RWPE2 (cell line): ENCODE results near the gene RABIF.

Source experiments
- ATAC-seq: fragments of 200-7000 bp; cut with Tn5 transposase; 3 replicates; pipeline ENCODE4 v1.9.1; 2021; ENCODE audit warnings: low read depth
- DNase-seq: peaks from one replicate; pipeline ENCODE4 v3.0.0-alpha.2; 2020; ENCODE audit warnings: low spot score
- H3K27ac ChIP-seq: fragments of 450-650 bp; 2 replicates; pipeline ENCODE4 v1.5.1; 2017; ENCODE audit warnings: mild to moderate bottlenecking; ENCODE audit not compliant: poor library complexity, severe bottlenecking
- H3K27me3 ChIP-seq: fragments of 250-450 bp; sonication (Bioruptor Pico); 2 replicates; pipeline ENCODE4 v1.5.1; 2021; ENCODE audit warnings: mild to moderate bottlenecking, moderate library complexity; ENCODE audit not compliant: insufficient read depth, poor library complexity, severe bottlenecking
- H3K36me3 ChIP-seq: fragments of 250-450 bp; sonication (Bioruptor Pico); 2 replicates; pipeline ENCODE4 v1.5.1; 2020; ENCODE audit warnings: low read depth, mild to moderate bottlenecking, moderate library complexity
- H3K4me1 ChIP-seq: fragments of 250-450 bp; sonication (Bioruptor Pico); 2 replicates; pipeline ENCODE4 v1.5.1; 2021; ENCODE audit warnings: mild to moderate bottlenecking, moderate library complexity; ENCODE audit not compliant: insufficient read depth, poor library complexity, severe bottlenecking
- H3K4me3 ChIP-seq: fragments of 250-450 bp; sonication (Bioruptor Pico); 2 replicates; pipeline ENCODE4 v1.5.1; 2021; ENCODE audit warnings: mild to moderate bottlenecking, moderate library complexity; ENCODE audit not compliant: severe bottlenecking
- H3K9me3 ChIP-seq: fragments of 250-450 bp; sonication (Bioruptor Pico); 2 replicates; pipeline ENCODE4 v1.5.1; 2021; ENCODE audit warnings: mild to moderate bottlenecking, moderate library complexity; ENCODE audit not compliant: severe bottlenecking
- TF ChIP-seq, protein P1 (sequence below): fragments of 450-650 bp; IDR thresholded peaks from one replicate; pipeline ENCODE4 v1.5.1; 2017; ENCODE audit warnings: mild to moderate bottlenecking, moderate library complexity; ENCODE audit not compliant: poor library complexity, severe bottlenecking

Gene RABIF

DNA sequence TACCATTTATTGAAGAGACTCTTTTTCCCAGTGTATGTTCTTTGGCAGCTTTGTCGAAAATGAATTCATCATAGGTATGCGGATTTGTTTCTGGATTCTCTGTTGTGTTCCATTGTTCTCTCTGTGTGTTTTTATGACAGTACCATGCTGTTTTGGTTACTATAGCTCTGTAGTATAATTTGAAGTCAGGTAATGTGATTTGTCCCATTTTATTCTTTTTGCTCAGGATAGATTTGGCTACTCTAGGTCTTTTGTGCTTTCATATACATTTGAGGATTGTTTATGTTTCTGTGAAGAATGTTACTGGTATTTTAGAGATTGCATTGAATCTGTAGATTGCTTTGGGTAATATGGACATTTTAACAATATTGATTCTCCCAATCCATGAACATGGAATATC, 43.5 kb upstream of the RABIF start:
- no peaks in the 10 kb centered on the region for H3K36me3 ChIP-seq
- TF ChIP-seq, protein P1, sequence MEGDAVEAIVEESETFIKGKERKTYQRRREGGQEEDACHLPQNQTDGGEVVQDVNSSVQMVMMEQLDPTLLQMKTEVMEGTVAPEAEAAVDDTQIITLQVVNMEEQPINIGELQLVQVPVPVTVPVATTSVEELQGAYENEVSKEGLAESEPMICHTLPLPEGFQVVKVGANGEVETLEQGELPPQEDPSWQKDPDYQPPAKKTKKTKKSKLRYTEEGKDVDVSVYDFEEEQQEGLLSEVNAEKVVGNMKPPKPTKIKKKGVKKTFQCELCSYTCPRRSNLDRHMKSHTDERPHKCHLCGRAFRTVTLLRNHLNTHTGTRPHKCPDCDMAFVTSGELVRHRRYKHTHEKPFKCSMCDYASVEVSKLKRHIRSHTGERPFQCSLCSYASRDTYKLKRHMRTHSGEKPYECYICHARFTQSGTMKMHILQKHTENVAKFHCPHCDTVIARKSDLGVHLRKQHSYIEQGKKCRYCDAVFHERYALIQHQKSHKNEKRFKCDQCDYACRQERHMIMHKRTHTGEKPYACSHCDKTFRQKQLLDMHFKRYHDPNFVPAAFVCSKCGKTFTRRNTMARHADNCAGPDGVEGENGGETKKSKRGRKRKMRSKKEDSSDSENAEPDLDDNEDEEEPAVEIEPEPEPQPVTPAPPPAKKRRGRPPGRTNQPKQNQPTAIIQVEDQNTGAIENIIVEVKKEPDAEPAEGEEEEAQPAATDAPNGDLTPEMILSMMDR: no peak
- no peak overlapping the region for H3K4me3 ChIP-seq
- H3K27ac ChIP-seq: no peak overlapping the region
- no peaks in the 10 kb centered on the region for H3K9me3 ChIP-seq
- DNase-seq (no peak), ATAC-seq (no peak)
- no peaks in the 10 kb centered on the region for H3K27me3 ChIP-seq
- no peaks in the 10 kb centered on the region for H3K4me1 ChIP-seq

DNA sequence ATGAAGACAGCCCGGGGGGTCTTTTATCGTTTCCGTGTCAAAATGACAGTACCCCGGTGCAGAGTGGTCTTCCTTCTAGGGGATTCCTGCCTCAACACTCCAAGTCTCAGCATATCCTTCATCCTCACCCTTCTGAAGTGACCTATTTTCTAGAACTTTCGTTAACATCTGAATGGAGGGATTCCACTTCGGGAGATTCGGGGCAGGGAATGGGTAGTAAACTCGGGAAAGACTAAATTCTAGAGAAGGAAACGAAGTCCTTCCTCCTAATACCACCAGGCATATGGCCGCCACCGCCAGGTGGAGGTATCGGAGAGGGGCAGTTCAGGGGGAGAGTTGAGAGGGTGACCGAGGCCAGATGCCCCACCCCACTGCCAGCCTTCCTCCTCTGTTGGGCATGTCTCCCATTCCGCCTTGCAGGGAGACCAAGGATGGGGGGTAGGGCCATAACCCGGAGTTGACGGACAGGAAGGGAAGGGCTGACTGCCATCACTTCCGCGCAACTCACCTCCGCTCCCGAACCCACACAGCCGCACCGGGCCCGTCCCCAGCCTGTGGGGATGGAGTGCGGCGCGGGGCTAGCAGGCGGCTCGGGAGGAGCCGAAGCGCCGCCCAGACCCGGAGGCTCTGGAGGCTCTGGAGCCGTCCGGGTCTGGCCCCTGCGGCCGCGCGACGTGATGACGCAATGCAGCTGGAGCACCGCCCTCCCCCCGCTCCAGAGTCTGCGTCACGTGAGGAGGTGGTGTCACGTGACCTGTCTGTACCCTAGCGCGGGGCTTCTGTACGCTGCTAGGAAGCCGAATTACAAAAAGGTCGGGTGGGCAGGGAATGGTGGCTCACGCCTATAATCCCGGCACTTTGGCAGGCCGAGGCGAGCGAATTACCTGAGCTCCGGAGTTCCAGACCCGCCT, 37.9 kb upstream of the RABIF start, which contains the start of gene KLHL12:
Gene KLHL12, minus strand, starts transcription at position 654 of the 911 bp plus-strand sequence. CDS start 2,072 bp downstream, outside the sequence.
- DNase-seq: peak; percentile 94
- Histone ChIP-seq H3K36me3 (peaks cover 28% of the 10 kb centered on the region), H3K9me3 (no peaks in the 10 kb centered on the region), H3K27ac (peak within 1 kb of the TSS; percentile 75), H3K4me1 (peaks cover 13% of the 10 kb centered on the region), H3K4me3 (peak within 1 kb of the TSS; percentile 86), H3K27me3 (no peaks in the 10 kb centered on the region)
- TF ChIP-seq, protein P1: peak; percentile 75
- peak; percentile 97 for ATAC-seq

DNA sequence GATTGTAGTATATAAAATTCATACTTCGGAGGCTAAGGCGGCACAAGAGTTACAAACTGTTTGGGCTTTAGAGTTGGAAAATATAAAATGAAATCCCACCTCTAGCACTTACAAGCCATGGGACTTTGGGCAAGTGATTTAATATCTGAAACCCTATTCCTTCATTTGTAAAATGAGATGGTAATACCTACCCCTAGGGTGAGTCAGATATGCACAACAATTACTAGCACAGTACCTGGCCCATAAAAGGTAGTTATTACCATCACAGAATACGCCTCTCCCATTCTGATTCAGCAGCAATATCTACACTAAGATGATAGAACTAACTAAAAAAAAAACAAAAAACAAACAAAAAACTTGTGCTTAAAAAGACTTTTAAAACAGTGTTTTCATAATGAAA, 34.6 kb upstream of the RABIF start:
- Histone ChIP-seq H3K9me3 (no peaks in the 10 kb centered on the region), H3K36me3 (peaks cover 49% of the 10 kb centered on the region), H3K27ac (peak overlapping the region; percentile 3), H3K4me3 (no peak overlapping the region), H3K27me3 (no peaks in the 10 kb centered on the region), H3K4me1 (peaks cover 13% of the 10 kb centered on the region)
- TF ChIP-seq, protein P1: no peak
- DNase-seq (no peak), ATAC-seq (peak; percentile 48; the same call in 2 of the 3 replicates)

DNA sequence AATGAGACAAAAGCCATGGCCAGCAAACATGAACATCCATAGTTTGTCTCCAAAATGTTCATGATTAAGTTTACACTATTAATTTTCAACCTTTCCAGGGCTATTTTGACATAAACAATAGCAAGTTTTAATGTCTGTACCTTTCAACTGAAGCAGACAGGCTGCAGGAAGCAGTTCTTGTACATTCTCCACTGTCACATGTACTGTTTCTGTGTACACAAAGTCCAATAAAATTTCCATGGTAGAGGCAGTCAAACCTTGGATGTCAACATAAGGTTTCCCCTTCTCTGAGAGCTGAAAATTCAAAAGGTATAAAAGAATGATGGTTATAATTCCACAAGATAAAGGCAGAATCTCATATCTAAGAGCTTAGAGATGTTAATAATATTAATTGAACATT, 30.7 kb upstream of the RABIF start:
- H3K36me3 ChIP-seq: peaks cover 77% of the 10 kb centered on the region
- ATAC-seq: no peak

More for the DNA sequence above, 30.7 kb upstream of the RABIF start:
- TF ChIP-seq, protein P1: no peak
- H3K9me3 ChIP-seq: no peaks in the 10 kb centered on the region
- H3K27me3 ChIP-seq: no peaks in the 10 kb centered on the region
- H3K4me1 ChIP-seq: peaks cover 13% of the 10 kb centered on the region
- H3K4me3 ChIP-seq: no peak overlapping the region
- no peak for DNase-seq
- H3K27ac ChIP-seq: no peak overlapping the region
